Gastroesophageal sphincter (tissue), 3 donors: Measurements from ENCODE around the gene CFAP410.

ENCODE experiments used
- CTCF ChIP-seq, 4 experiments: fragments of 200-600 bp in 2 of 4; fragments of 450-650 bp in 2 of 4; sonication (generic) in 1 of 4; IDR thresholded peaks; one replicate each; pipeline ENCODE4 v1.5.1; 2017 to 2019; ENCODE audit warnings: antibody characterized with exemption in 4 of 4, mild to moderate bottlenecking in 2 of 4, moderate library complexity in 2 of 4
- POLR2A ChIP-seq, 2 donors: fragments of 450-650 bp; IDR thresholded peaks; one replicate each; pipeline ENCODE4 v1.6.1; 2017; ENCODE audit warnings: antibody characterized with exemption in 2 of 2, mild to moderate bottlenecking in 2 of 2, moderate library complexity in 1 of 2

GRCh38 chr21:44379991-44380865 lies 41.0 kb upstream of the CFAP410 start:
- TF ChIP-seq CTCF (IDR thresholded peaks at IDR 0.05), result no peak
- no peak for TF ChIP-seq POLR2A (IDR thresholded peaks at IDR 0.05)
